CMK (cell line): ENCODE data around the gene BMP2K.

Experiments used
- DNase-seq: peaks from one replicate; pipeline ENCODE4 v3.0.0-alpha.2; 2010; ENCODE audit warnings: low read depth

Gene BMP2K

DNA sequence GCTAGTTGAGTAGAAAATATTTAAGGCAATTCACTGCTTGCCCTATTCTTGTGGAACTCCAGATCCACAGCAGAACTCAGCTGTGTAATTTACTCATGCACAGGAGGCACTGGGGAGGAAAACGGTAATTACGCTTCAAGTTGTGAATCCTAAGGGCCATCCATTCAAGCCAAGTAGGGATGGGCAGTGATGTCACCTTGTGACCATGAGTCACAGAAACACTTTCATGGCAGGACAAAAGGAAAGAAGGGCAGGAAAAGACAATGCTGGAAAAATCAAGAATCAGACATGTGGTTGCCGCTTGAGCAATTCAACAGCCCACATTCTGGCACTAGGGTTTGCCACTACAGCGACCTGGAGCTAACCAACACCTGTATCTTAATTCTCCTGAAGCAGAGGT, 161.7 kb downstream of the BMP2K start:
- no peak for DNase-seq

GRCh38 chr4:78938474-78938867, 162.3 kb downstream of the BMP2K start:
- no peak for DNase-seq

GRCh38 chr4:78938868-78939666, 162.9 kb downstream of the BMP2K start, which contains the start of gene PAQR3:
PAQR3 (minus strand) TSS chr4:78939438; CDS start chr4:78939224, 214 bp downstream.
- peak; percentile 50 for DNase-seq

DNA sequence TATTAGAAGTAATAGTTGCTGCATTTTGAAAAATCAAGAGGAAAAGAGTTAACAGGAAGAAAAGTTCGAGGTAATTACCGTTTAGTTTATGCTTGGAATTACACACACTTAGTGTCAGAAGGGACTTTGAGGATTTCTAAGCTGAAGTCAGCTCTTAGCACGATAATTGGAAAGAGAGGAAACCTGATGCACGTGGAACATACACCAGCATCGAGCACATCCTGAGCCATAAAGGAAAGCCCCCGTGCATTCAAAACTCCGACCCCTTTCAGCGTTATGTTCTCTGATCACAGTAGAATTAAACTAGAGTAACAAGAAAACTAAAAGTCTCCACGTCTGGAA, 163.5 kb downstream of the BMP2K start:
- no peak for DNase-seq

- DNase-seq: no peak
Measured at GRCh38 chr4:78940752-78941151, 164.6 kb downstream of the BMP2K start.

DNA sequence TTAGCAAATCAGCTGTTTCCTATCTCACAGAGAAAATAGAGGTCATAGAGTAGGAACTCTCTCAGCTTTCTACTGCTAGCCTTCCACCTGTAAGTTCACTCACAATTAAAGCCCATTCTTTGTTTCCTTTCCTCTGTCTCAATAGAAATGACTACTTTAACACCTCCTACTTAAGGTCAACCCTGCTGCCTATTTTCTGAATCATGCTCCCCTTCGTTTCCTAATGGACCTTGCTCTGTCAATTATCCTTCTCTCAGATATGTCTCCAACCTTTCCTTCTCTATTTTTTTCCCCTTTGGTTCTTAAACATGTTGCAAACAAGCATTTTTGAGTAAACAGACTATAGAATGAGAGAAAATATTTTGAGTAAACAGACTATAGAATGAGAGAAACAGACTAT, 168.2 kb downstream of the BMP2K start:
- DNase-seq: no peak

DNA sequence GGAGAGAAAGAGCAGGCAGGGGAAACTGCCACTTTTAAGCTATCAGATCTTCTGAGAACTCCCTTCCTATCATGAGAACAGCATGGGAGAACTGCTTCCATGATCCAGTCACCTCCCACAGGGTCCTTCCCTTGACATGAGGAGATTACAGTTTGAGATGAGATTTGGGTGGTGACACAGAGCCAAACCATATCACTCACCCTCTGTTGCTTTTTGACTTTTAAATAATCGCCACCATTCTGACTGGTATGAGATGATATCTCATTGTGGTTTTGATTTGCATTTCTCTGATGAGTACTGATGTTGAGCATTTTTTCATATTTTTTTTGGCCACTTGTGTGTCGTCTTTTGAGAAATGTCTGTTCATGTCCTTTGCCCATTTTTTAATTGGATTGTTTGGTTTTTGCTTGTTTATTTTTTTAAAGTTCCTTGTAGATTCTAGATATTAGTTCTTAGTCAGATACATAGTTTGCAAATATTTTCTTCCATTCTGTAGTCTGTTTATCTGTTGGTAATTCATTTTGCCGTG, 169.6 kb downstream of the BMP2K start:
- no peak for DNase-seq

DNA sequence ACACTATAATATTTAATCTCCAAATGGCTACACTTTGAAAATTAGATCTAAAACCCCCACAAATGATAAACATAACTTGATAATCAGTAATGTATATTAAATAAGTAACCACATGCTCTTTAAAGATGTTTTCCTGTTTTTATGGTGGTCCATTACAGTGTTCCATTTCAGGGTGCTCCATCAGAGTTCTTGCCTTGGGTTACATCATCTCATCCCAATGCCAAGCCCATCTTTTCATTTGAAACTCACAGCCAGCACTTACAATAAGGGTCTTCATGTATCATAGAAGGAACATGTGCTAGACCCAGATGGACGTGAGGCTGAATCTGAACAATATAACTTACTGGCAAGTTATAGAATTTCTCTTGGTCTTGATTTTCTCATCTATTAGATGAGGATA, 173.6 kb downstream of the BMP2K start:
- DNase-seq: no peak

- DNase-seq: no peak
Measured at GRCh38 chr4:78951862-78952472, 175.8 kb downstream of the BMP2K start.

DNA sequence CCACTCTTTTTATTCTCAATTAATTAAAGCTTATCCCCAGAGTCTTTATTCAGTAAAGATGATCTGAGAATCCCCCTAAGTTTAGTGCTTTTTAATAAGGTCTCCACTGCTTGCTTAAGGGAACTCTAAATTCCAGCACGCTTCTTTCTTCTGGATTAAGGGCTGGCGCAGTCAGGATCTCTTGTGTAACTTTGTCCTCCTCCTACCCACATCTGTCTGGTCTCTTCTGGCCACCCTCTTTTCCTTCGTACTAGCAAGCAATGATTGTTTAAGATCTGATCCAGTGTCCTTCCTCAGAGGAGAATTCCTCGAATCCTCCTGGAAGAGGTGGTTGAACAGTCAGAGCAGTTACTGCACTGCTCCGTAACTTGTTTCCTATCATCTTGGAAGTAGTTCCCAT, 177.1 kb downstream of the BMP2K start:
- no peak for DNase-seq

DNA sequence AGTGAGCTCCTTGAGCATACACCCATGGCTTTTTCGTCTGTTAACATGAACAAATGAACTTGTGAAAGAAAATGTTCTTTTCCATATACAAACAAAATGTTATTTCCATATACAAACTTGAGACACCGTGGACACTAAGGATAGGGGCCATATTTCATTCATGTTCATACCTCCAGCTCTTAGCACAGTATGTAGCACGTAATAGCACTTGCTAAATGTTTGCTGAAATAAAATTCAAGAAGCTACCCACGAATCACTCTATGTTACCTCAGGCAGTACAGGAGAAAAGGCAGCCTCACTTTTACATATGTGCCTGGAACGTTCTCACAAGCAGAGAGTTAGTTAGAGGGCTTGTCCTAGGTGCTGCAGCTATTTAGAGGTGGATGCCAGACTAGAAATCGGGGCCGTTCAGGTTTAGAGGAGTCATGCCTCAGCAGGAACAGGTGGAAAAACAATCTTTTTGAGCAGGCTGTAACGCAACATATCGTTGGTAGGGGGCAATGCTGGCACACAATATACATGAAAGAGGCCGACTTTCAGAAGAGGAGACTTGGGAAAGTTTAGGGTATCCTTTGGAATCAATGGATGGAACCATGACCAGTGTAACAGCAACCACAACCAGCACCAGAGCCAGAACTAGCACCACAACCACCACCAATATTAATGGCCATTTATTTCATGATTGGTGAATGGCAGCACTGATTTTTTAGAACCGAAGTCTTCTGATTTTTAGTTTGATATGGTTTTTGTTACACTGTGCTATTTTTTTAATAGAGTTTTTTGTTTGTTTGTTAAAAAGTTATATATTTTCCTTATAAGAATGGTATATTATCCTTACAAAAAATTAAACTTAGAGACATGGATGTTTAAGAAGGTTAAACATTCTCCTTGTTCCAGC, 177.9 kb downstream of the BMP2K start:
- DNase-seq: no peak

GRCh38 chr4:78956975-78957374, 180.8 kb downstream of the BMP2K start:
- no peak for DNase-seq

- DNase-seq: no peak
Measured at GRCh38 chr4:78960926-78961325, 184.8 kb downstream of the BMP2K start.
